Measurements from ENCODE around the gene CDKN1A. TPM values are rescaled to one million over a fixed set of nuclear protein-coding genes. Genes with fewer than 3 reads are reported as not detected.

Gene CDKN1A
- total and polyA plus RNA-seq, 10 of the 15 experiments (the other 5 are each of a cell fraction or from before 2014, with no cell fraction given) = 25.2 to 637 (median 216) TPM

- H2AFZ ChIP-seq (ENCODE audit: control insufficient read depth, low read depth, low read length) = no peak overlapping the region
- TF ChIP-seq DPF2 (IDR thresholded peaks at IDR 0.05) (no peak), MTA3 (IDR thresholded peaks at IDR 0.05; ENCODE audit: borderline replicate concordance, low read length) (no peak), REST (IDR thresholded peaks at IDR 0.05; ENCODE audit: low read depth, low read length) (no peak), ZSCAN29 (IDR thresholded peaks at IDR 0.05) (no peak), NRF1 (conservative IDR thresholded peaks at IDR 0.05; ENCODE audit: low read depth, low read length) (no peak), CHD2 (IDR thresholded peaks at IDR 0.05; ENCODE audit: borderline replicate concordance, low read depth, low read length) (no peak), CBX5 (IDR thresholded peaks at IDR 0.05; ENCODE audit: low read depth) (no peak), ZBTB4 (CRISPR knock-in tag; IDR thresholded peaks at IDR 0.05) (no peak), STAT1 (conservative IDR thresholded peaks at IDR 0.05) (no peak), USF1 (IDR thresholded peaks at IDR 0.05; ENCODE audit: borderline replicate concordance, extremely low read length, insufficient read depth, low read depth, low read length) (no peak), CHD4 (IDR thresholded peaks at IDR 0.05) (no peak), NR2F1 (conservative IDR thresholded peaks at IDR 0.05) (no peak)
- BruUV-seq (replicated peaks) = no TSS peak
- H3K4me1 ChIP-seq (ENCODE audit: control insufficient read depth, insufficient read depth, low read length) = no peaks in the 10 kb centered on the region; the same call in 1 of the 2 replicates
- no peak overlapping the region for H3K4me2 ChIP-seq (ENCODE audit: control insufficient read depth, insufficient read depth)
- POLR2A ChIA-PET = interaction anchor here (0.9 to 1.8 kb wide), 5 partner anchors 8 to 15 kb away, joined by 3 to 5 read pairs (median 4); no protein-coding TSS in a partner anchor
- no peaks in the 10 kb centered on the region for H3K36me3 ChIP-seq (ENCODE audit: control insufficient read depth in 2 of 2, insufficient read depth in 2 of 2, low read length in 1 of 2)
- 28% methylated on average over 5 of the region's 5 CpGs for WGBS (ENCODE audit: insufficient coverage, insufficient replicate concordance, low lambda C conversion rate, missing lambda C conversion rate)
- H3K79me2 ChIP-seq (ENCODE audit: control insufficient read depth, insufficient read depth, low read length) = no peaks in the 10 kb centered on the region
- in situ Hi-C loops (cut with MboI) = no loop called here
- ATAC-seq = peak; percentile 49; the same call in 2 of the 3 replicates
- H3K27me3 ChIP-seq (replicated peaks in 1 of 2; ENCODE audit: control insufficient read depth in 2 of 2, insufficient read depth in 2 of 2, low read length in 1 of 2) = no peaks in the 10 kb centered on the region
- no peak for FAIRE-seq
- H3K4me3 ChIP-seq = no peak overlapping the region
- no peak overlapping the region for H3K9ac ChIP-seq (ENCODE audit: control insufficient read depth, insufficient read depth, low read length)
- H4K20me1 ChIP-seq (ENCODE audit: control insufficient read depth, insufficient read depth) = no peaks in the 10 kb centered on the region
- no peak for DNase-seq (ENCODE audit: low read depth, low spot score)
- intact Hi-C loops (cut with micrococcal nuclease; ENCODE audit: unreplicated experiment) = no loop called here
- no peaks in the 10 kb centered on the region for H3K9me3 ChIP-seq (replicated peaks; ENCODE audit: control insufficient read depth, insufficient read depth, low read length)
- RAD21 ChIA-PET (ENCODE audit: unreplicated experiment) = interaction anchor here (1.4 to 1.9 kb wide), 3 partner anchors 15 to 28 kb away, joined by 4 to 5 read pairs (median 5); no protein-coding TSS in a partner anchor
- CTCF ChIA-PET = interaction anchor here (0.7 to 2.0 kb wide), 5 partner anchors 12 to 1161 kb away, joined by 3 to 6 read pairs (median 3); no protein-coding TSS in a partner anchor
- SMC1A ChIA-PET (ENCODE audit: uncharacterized antibody, unreplicated experiment) = interaction anchor here (0.7 to 2.2 kb wide), 4 partner anchors 12 to 34 kb away, joined by 3 to 6 read pairs (median 4); no protein-coding TSS in a partner anchor
- no peak overlapping the region for H3K27ac ChIP-seq (ENCODE audit: control insufficient read depth, insufficient read depth)
These were observed 42.2 kb upstream of the CDKN1A start for GRCh38 chr6:36636283-36636682.
